GM21528 (cell line): Measurements from ENCODE around the gene VSIG4.

Source experiments
- ATAC-seq: cut with Tn5 transposase; IDR thresholded peaks from one replicate; pipeline ENCODE4 v1.9.1; 2021; ENCODE audit warnings: mild to moderate bottlenecking, moderate library complexity; ENCODE audit not compliant: unreplicated experiment, low FRiP score

VSIG4 gene

DNA sequence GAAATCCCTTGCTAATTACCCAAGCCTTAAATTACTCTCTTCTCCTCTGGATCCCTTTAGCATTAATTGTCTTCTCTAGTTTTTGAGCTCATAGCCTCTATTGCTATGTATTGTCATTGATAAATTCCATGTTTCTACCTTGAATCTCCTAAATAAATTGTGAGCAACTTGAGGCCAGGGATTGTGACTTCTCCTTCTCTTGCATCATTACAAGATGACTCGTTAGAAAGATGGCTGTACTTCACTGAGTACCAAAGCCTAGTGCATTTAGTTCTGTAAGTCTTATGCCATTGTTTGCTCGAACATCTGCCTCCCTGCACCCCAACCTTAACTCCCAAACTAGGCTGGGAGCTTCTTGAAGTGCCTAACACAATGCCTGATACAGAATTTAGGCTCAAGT is 15.3 kb downstream of the VSIG4 start:
- ATAC-seq: no peak

DNA sequence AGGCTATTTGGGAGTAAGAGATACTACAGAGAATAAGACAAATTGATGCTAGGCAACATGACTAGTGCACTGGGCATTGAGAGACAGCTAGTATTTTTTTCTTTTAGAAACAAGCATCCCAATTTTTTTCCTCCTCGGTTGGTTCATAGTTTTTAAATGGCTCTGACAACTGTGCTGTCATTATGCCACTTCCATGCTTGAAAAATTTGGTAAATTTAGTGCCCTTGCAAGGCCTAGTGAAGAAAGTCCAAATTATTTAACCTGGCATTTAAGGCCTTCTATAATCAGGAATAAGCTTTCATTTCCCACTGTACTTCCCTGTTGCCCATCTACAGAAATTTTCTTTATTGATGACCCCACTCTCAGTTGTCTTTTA is 15.8 kb downstream of the VSIG4 start:
- no peak for ATAC-seq

DNA sequence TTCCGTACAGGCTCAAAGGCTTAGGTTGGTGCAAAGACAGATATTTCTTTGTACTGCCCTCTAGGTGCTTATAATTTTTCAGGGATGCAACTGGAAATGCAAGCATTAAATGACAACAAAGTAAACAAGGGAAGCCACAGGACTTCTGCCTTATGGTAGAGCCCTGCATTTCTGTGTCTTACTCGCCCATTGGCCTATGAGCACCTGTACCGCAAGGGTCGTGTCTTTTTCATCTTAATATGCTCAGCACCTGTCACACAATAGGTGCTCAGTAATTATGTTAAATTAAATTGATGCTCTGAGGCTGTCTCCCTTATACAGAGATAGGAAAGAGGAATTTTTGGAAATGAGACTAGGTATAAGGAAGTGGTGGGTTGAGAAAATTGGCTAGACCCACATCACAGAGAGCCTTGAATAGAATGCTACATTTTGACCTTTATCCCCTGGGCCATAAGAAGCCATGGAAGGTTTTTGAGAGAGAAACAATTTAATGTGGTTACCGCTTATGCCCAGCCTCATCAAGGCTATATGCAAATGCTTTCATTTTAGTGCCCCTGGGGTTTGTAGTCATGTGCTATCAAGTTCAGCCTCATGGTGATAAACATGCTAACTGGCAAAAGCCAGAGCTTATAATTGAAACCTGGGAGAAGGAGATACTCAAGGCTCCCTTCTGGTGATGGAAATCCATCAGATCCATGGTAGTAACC is 16.3 kb downstream of the VSIG4 start:
- ATAC-seq: no peak

DNA sequence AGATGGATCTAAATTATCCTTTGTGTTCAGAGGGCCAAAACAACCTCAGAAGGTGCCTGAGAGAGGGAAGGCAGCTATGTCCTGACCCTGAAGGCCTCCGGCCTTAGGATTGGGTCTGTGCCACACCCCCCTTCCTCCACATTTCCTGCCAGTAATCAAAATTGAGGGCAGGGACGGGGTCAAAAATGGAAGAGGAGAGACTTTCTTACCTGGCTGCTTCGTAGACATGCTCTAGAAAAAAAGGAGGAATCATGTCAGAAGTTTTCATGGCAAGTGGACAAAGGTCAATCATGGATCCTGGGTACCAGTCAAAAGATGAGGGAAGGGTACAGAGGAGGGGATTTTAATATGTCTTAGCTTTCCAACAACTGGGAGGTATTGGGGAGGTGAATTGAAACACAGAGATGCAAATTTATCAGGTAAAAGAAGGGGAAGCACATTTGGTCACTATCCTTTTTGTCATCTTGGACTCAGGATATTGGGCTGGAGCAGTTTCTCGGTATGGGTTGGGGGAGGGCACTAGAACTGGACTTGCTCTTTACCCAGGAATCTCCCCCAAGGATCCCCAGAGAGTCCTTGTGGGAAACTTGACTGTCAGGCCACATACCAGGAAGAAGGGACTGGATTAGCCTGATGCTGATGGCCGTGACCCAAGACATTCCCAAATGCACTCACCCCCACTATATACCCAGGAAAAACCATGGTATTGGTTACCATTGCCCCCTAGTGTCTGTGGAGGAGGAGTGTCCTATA is 17.1 kb downstream of the VSIG4 start:
- no peak for ATAC-seq

DNA sequence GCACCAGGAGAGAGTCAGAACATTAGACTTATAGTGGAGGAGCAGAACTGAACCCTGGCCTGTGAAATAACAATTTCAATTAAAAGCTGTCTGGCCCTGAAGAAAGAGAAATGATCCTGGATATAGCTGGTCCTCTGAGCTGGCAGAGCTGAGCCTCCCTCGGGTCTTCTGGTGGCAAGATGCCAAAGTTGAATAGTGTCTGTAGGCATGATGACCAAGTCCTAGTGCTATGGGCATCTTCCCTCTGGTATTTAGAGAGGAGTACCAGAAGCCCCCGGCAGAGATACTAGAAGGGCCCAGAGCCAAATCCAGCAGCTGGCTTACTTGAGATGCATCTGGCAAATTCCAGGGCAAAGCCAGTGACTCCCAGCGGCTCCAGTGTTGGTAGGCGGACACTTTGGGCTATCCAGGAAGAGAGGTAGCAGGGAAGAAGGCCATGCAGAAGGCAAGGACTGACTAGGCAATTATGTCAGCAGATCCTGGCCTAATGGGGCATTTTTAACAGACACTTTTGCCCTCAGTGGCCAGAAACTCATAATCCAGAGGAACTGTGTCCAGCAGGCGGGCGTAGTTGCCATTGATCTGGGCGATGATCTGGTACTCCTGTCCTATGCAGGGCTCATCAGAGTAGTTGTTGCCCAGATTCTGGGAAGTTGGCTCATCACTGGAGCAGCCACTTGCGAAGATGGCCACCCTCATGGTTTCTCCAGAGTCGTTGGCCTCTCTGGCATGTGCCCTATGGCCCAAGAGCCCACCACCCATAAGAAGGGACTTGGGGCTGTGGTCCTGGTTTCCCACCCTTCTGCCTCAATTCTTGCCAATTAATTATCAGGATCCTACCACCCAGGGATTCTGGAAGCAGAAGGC is 17.9 kb downstream of the VSIG4 start:
- ATAC-seq: no peak

DNA sequence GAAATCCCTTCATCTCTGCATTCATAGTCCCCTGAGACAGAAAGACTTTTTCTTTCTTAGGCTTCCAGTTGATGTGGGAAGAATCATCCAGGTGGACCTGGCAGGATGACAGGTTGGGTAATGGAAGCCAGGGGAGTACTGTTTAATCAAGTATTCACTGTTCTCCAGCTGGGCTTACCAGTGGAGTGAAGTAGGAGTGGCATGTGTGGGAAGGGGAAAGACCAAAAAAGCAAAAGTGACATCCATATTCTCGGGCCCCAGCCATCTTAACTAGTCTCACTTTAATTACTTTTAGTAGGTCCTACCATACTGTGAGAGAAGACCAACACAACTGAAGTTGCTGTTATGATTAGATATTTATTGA is 18.5 kb downstream of the VSIG4 start:
- ATAC-seq: no peak

DNA sequence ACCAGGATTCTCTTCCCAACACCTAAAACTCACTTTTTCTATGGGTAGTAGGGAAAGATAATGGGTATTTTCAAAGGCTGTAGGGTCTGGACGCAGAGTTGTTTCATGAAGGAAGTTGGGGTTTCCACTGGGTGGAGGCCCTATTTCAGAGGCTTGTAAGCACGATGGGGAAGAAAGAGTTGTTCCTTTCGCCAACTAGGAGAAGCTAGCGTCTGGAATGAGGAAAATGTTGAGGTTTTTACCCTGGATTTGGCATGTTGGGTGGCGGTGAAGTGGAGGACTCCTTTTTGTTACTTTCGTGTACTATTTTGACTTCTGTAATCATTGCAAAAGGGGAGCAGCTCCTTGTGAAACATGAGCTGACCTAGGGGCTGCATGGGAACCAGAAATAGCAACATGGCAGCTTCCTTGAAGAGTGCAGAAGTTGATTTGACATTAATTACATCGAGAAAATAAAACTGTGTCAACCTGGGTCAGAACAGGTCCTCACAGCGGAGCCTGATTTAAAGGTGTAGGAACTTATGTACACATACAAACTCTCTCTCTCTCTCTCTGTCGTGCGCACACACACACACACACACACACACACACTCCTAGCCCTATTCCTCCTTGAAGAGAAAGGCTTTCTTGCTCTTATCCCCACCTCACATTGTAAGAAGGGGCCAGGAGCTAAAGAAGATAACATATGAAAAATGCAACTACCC is 19.1 kb downstream of the VSIG4 start:
- no peak for ATAC-seq

DNA sequence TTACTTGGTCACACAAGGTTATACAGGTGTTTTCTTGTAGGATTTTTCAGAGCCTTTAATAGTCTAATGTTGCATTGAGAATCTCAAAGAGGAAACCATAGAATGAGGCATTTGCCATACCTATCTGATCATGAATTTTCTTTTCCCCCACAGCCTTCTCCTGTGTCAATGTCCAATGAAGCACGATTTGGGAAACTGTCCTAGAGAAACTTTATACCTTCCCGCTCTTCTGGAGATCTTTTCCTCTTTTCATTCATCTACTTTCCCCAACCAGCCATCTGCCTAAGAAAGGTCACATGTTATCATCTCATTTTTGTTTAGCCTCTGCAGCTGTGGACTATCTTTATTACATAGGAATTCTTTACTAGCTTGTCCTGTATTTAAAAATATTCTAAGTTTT is 19.9 kb downstream of the VSIG4 start:
- ATAC-seq: no peak

DNA sequence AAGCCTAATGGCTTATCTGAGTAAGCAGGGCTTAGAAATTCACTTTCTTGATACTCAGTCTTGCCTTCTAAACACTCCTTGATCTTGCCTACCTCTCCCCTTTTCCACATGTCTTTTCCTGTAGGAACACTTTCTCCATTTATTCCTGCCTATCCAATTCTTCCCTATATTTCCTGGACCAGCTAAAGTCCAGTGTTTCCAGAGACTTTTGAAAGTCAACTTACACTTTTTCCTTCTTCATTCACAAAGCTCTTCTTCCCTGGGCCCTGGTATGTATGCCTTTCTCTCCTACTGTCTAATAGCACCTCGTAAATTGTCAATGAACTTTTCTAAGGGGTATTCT is 20.6 kb downstream of the VSIG4 start:
- ATAC-seq: no peak

DNA sequence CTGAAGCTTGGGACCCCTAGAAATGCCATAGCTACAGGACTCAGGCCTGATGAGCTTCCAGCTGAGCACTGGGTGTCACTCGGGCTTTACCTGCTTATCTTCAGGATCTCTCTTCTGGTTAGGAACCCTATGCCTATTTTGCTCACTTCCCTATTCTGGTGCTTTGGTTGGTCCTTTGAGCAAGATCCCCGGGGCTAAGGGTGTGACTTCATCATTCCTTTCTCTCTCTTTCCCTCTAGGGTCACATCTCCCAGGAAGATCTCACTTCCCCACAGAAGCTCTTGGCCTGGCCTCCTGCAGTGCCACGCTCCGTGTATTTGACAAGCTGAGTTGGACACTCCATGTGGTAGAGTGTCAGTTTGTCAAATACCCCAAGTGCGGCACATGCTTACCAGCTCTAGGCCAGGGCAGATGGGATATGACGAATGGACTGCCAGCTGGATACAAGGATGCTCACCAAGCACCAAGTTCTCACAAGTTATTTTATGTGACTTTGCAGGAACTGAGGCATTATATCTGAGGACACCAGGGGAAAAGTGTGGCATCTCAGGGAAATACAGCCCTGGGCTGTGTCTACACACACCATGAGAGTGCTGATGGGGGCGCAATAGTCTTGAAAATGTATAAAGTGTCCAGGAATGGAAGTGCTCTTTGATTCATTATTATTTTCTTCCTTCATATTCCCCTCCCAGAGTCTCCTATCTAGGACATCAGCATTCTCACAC is 21.1 kb downstream of the VSIG4 start:
- no peak for ATAC-seq

DNA sequence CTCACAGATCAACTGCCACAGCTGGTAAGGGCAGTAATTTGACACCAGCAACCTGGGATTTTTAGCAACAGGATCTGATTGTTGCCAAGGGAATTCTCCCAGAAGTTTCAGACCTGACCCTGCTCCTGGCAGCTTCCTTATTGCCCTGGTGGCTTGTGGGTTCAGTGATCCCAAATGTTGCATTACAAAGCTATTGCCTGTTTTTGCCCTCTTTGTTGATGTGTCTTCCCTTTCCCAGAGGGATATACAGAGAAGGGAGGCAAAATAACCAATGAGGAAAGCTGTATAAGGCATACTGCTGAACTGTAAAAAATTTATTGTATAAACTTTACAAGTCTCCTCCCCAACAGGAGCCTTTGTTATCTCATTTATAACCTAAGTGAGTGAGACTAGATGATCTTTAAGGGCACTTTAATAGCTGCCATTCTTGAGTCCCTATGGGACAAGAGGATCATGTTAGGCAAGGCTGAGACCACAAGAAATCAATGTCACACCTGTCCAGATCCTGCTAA is 22.2 kb downstream of the VSIG4 start:
- ATAC-seq: no peak

DNA sequence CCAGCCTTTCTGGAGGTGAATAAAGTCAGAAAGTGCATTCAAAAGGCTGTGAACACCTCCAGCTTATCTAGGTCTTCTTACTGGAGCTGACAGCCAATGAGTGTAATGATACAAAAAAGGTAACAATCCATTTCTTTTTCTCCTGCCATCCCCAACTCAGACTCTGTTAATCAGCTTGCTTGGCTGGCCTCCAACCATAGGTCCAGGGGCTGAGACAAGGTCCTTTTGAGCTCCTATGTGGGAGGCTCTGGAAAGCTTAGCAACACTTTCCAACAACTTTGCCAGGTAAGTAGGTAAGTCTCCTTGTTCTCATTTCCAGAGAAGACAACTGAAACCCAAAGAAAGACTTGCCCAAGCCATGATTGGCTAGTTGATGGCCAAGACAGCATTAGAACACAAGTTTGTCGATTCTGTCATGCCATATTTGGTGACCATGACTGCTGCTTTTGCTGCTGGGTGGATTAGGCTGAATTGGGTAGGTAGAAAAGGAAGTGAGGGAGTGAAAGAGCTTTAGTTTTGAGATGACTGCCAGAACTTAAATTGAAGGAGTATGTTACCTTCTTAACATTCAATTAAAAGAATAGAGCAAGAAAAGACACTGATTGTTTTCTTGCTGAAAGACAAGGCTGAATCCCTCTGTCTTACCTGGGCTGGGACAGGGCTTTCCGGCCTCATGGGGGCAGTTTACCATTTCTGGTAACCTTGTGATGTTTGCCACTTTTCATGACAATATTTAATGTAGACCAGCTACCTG is 22.8 kb downstream of the VSIG4 start:
- ATAC-seq: no peak

DNA sequence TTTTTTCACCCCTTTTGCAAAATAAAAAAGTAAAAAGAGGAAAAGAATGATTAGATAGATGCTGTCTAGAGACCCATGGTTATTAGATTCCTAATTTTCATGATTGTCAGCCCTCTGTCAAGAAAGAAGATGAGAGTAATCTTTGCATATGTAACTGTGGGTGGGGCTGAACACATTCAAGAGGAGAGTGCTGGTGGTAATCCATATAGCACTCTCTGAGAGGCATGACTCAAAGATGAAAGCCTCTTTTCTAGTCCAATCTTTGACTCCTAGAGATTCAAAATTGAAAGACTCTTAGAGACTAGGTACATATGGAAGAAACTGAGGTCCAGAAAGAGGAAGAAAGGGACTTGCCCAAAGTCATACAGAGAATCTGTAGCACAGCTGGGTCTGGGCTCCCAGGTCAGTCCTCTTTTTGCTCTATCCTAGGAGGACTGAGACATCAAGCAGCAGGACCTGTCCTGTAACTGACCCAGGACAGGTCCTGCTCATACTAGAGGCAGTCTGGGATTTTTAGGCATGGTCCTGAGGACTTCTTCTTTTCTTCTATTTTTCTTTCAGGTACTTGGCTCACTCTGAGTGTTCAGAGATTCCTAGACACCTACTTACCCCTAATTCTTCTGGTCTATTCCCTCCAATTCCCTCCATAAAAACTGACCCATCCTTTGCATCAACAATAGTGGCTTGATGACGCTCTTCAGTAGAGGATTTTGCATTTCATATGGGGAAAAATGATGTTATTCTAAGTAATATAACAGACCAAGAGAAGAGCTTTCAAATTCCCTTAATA is 23.8 kb downstream of the VSIG4 start:
- ATAC-seq: no peak

DNA sequence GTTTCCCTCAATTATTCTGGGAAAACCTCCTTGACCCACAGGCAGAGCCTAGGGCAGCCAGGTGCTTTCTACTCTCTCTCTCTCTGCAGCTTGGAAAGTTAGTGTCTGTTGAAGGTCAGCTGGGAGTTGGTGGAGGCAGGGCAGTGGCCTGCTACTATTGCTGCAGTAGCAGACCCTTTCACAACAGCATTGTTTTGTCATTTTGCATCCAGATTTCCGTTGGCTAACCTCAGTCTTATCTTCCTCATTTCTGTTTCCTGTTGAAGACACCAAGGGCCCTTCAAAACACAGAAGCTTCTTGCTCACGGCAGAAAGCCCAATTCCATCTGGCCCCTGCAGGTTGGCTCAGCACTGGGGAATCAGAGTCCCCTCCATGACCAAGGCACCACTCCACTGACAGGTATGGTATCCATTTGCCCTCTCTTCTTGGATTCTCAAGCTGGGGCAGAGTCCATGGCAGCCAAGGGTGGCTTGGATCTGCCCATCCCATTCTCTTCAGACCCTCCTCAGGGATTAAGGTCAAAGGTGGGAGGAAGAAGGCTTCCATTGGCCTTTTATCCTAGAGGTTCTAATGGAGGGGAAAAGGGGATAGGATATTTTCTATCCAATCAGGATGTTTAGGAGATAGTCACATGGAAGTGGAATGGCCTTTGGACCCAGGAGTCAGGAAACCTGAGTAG is 24.6 kb downstream of the VSIG4 start:
- ATAC-seq: no peak

DNA sequence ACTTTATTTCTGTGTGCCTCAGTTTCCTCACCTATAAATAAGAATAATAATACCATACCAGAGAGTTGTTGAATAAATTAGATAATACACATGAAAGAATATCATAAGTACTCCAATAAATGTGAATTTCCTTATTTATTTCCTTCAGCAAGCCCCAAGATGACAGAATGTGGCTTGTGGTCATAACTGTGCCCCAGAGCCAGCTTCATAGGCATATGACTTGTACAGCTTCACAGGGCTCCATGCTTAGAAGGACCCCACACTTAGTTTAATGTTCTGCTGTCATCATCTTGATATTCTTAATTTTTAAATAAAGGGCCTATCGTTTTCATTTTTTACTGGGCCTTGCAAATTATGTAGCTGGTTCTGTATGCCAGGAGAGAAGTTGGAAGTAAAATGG is 25.3 kb downstream of the VSIG4 start:
- ATAC-seq: no peak

DNA sequence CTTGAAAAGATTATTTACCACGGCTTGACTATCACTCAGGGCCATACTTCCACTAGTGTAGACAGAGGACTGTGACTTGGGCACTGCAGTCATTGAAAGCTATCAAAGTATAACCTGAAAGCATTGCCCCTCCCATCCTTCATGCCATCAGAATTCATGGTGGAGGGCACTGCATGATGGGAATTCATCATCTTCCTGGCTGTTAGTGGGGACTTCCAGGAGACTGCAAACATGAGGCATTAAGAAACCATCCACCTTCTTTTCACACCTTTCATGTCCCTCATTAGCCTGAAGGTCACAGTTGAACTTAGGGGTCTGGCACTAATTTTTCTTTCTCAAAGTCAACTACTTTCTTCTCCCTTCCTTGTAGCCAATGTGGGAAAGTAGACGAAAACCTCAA is 25.8 kb downstream of the VSIG4 start:
- no peak for ATAC-seq

DNA sequence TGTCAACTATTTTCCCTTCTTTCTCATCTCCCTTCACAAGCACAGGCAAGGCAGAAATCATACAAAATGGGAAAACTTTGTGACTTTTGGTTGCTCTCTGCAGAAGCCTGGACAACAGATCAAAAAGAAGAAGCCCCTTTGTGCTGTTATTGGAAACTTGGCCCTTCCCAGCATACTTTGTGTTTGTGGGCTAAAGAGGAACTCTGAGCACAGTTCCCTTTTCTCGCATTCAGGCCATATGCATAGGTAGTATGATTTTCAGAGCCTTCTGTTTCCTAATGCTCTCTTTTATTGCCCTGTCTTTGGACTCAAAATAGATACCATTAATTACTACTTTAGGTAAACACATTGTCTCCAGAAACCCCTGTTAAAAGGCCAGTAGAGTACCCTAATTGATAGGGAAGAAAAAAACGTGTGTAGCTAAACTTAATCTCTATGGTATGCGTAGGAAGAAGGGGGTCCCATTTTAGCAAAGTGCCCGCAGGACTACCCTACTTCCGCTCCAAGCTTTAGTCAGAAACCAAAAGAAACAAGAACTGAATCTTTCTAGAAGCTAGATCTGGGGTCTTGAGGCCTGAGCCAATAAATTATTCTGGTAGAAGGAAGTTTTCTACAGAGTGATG is 26.6 kb downstream of the VSIG4 start:
- ATAC-seq: no peak

DNA sequence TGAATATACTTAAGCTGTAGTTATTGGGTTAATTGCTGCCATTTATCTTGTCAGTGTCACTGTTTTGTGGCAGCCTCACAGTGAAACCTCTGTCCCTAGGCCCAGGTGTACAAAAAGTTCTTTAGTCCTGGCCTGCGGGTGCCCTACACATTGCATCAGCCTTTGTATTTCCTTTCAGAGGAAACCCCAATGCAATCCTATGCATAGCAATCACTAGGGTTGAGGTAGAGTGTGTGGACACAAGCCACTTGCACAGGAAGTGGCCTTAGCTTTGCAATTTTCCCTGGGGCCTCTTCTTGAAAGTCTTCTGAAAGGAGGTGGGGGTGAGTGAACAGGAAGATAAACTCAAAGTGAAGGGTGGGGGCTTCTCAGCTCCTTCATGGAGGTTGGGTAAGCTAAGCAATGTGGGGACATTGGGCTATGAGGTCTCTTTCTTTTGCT is 27.8 kb downstream of the VSIG4 start:
- peak; percentile 50 for ATAC-seq
